Thymus (tissue), 11 donors: ENCODE measurements around the gene DGKD. TPM values are rescaled to one million over a fixed set of nuclear protein-coding genes. Genes with fewer than 3 reads are reported as not detected.
A peak's percentile ranks its signal among the peaks of the same experiment; 100 is the strongest.

ENCODE experiments used
- DNase-seq, 9 donors: peaks; one replicate each; pipeline ENCODE4 v3.0.0-alpha.2; 2013; ENCODE audit warnings: low spot score in 9 of 9, low read depth in 6 of 9, missing footprints in 1 of 9
- H3K27ac ChIP-seq, 2 donors: one replicate each; pipeline ENCODE4 v1.5.1; 2013; ENCODE audit warnings: control low read depth in 1 of 2, low read depth in 1 of 2, low read length in 1 of 2, mild to moderate bottlenecking in 1 of 2, moderate library complexity in 1 of 2
- H3K27me3 ChIP-seq, 2 donors: one replicate each; pipeline ENCODE4 v1.5.1; 2013; ENCODE audit warnings: low read length in 1 of 2; ENCODE audit not compliant: control insufficient read depth in 2 of 2, insufficient read depth in 1 of 2
- H3K36me3 ChIP-seq, 2 donors: one replicate each; pipeline ENCODE4 v1.5.1; 2013; ENCODE audit warnings: low read length in 1 of 2, mild to moderate bottlenecking in 1 of 2, moderate library complexity in 1 of 2; ENCODE audit not compliant: control insufficient read depth in 2 of 2, insufficient read depth in 2 of 2
- H3K4me1 ChIP-seq, 2 donors: one replicate each; pipeline ENCODE4 v1.5.1; 2013; ENCODE audit warnings: low read length in 2 of 2; ENCODE audit not compliant: control insufficient read depth in 2 of 2, insufficient read depth in 2 of 2
- H3K4me3 ChIP-seq, 2 donors: one replicate each; pipeline ENCODE4 v1.5.1; 2013; ENCODE audit warnings: low read length in 2 of 2, control low read depth in 1 of 2, mild to moderate bottlenecking in 1 of 2
- H3K9me3 ChIP-seq, 2 donors: one replicate each; pipeline ENCODE4 v1.5.1; 2013; ENCODE audit warnings: low read length in 1 of 2, mild to moderate bottlenecking in 1 of 2; ENCODE audit not compliant: control insufficient read depth in 2 of 2, insufficient read depth in 1 of 2
- WGBS: extraction: QIAGEN DNeasy Blood & Tissue Kit; methylation state at CpG from one replicate; pipeline ENCODE4 v1.1.7; 2013; 5-methylcytosine and 5-hydroxymethylcytosine counted together
- polyA plus RNA-seq: library from polyadenylated mRNA; stranded (reverse); fragments of 200-250 nt; gene quantifications from one replicate; pipeline ENCODE4 v1.2.3, GENCODE V29; 2013
- total RNA-seq: library from RNA; stranded (reverse); fragments of 120-200 nt; gene quantifications from one replicate; pipeline ENCODE4 v1.2.4, GENCODE V29; 2013
- donor health status: healthy.

Gene DGKD
- total and polyA plus RNA-seq, 2 donors: 8.0 to 23.5 TPM

GRCh38 chr2:233408366-233409285 lies 54.3 kb downstream of the DGKD start:
- H3K4me3 ChIP-seq: no peak overlapping the region
- 64% methylated on average over 9 of the region's 9 CpGs for WGBS
- no peaks in the 10 kb centered on the region for H3K9me3 ChIP-seq
- H3K27me3 ChIP-seq: no peaks in the 10 kb centered on the region
- DNase-seq: peak in 4 of 9 donors; percentile 48 to 77 (median 57)
- H3K27ac ChIP-seq: peak overlapping the region in 1 of 2 donors; percentile 73
- no peaks in the 10 kb centered on the region for H3K36me3 ChIP-seq
- peaks cover 22 to 23% of the 10 kb centered on the region in 2 donors for H3K4me1 ChIP-seq

- Histone ChIP-seq H3K4me3 (no peak overlapping the region), H3K27me3 (no peaks in the 10 kb centered on the region), H3K36me3 (no peaks in the 10 kb centered on the region), H3K4me1 (peaks cover 21 to 23% of the 10 kb centered on the region in 2 donors), H3K9me3 (no peaks in the 10 kb centered on the region), H3K27ac (peak overlapping the region in 1 of 2 donors; percentile 73)
- WGBS: 12% methylated on average over 6 of the region's 6 CpGs
- DNase-seq: peak in 1 of 9 donors; percentile 47
Measured at GRCh38 chr2:233409286-233409991, 55.1 kb downstream of the DGKD start.

DNA sequence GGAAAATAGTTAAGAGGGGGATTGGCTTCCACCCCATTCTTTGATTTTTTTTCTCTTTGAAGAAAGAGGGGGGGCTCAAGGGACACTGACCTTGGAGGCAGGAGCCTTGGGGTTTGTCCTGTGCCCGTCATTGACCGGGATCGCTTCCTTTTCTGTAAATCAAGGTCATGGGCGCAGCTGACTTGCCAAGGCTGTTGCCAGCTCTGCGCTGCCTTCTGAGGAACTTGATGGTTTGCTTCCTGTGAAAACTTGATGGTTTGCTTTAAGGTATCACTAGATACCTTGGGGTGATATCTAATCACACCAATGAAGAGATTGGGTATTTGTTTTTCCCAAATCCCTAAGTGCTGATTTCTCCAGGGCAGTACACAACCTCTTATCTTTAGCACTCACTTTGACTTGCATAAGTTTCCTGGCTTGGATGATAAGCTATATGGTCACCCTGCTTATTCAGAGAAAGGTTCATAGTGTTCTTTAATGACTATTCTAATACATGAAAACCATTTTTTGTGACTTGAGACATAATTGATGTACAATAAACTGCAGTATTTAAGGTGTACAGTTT lies 56.0 kb downstream of the DGKD start:
- DNase-seq: no peak
- peaks cover 19 to 23% of the 10 kb centered on the region in 2 donors for H3K4me1 ChIP-seq
- no peaks in the 10 kb centered on the region for H3K36me3 ChIP-seq
- H3K27ac ChIP-seq: no peak overlapping the region
- 96% methylated on average over 5 of the region's 5 CpGs for WGBS
- H3K27me3 ChIP-seq: no peaks in the 10 kb centered on the region
- no peak overlapping the region for H3K4me3 ChIP-seq
- H3K9me3 ChIP-seq: no peaks in the 10 kb centered on the region

GRCh38 chr2:233411162-233411561 lies 56.9 kb downstream of the DGKD start:
- peaks cover 19 to 23% of the 10 kb centered on the region in 2 donors for H3K4me1 ChIP-seq
- no peaks in the 10 kb centered on the region for H3K9me3 ChIP-seq
- no peak overlapping the region for H3K27ac ChIP-seq
- 96% methylated on average over 1 of the region's 1 CpG for WGBS
- no peak for DNase-seq
- no peaks in the 10 kb centered on the region for H3K27me3 ChIP-seq
- H3K4me3 ChIP-seq: no peak overlapping the region
- no peaks in the 10 kb centered on the region for H3K36me3 ChIP-seq

DNA sequence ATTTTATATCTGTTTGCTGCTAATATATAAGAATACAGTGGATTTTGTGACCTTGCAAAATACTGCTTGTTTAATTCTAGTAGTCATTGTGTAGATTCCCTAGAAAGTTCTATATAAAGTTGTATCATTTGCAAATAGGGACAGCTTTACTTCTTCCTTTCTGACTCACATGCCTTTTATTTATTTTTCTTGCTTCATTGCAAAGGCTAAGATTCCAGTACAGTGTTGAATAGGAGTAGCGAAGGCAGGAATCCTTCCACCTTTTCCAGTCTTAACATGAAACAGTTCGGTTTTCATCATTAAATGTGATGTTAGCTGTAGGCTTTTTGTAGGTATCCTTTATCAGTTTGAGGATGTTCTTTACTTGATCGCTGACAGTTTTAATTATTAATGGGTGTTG lies 58.1 kb downstream of the DGKD start:
- no peaks in the 10 kb centered on the region for H3K27me3 ChIP-seq
- no peak overlapping the region for H3K27ac ChIP-seq
- no peaks in the 10 kb centered on the region for H3K9me3 ChIP-seq
- H3K4me3 ChIP-seq: no peak overlapping the region
- DNase-seq: no peak
- peaks cover 19 to 23% of the 10 kb centered on the region in 2 donors for H3K4me1 ChIP-seq
- 96% methylated on average over 3 of the region's 3 CpGs for WGBS
- peaks cover 0 to 2% of the 10 kb centered on the region in 2 donors for H3K36me3 ChIP-seq

DNA sequence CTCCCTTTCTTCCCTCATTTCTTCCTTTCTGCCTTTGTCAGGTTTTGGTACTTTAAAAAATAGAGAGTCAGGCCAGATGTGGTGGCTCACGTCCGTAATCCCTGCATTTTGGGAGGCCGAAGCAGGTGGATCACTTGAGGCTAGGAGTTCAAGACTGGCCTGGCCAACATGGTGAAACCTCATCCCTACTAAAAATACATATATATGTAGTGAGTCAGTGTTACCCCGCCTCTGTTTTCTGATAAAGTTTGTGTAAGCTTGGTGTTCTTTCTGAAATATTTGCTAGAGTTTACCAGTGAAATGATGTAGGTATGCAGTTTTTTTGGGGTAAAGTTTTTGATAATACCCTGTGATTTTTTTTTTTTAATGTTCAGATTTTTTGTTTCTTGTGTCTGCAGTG lies 58.8 kb downstream of the DGKD start:
- Histone ChIP-seq H3K27me3 (no peaks in the 10 kb centered on the region), H3K36me3 (peaks cover 0 to 2% of the 10 kb centered on the region in 2 donors), H3K27ac (no peak overlapping the region), H3K9me3 (no peaks in the 10 kb centered on the region), H3K4me3 (no peak overlapping the region), H3K4me1 (peaks cover 19 to 26% of the 10 kb centered on the region in 2 donors)
- WGBS: 99% methylated on average over 4 of the region's 4 CpGs
- DNase-seq: no peak

DNA sequence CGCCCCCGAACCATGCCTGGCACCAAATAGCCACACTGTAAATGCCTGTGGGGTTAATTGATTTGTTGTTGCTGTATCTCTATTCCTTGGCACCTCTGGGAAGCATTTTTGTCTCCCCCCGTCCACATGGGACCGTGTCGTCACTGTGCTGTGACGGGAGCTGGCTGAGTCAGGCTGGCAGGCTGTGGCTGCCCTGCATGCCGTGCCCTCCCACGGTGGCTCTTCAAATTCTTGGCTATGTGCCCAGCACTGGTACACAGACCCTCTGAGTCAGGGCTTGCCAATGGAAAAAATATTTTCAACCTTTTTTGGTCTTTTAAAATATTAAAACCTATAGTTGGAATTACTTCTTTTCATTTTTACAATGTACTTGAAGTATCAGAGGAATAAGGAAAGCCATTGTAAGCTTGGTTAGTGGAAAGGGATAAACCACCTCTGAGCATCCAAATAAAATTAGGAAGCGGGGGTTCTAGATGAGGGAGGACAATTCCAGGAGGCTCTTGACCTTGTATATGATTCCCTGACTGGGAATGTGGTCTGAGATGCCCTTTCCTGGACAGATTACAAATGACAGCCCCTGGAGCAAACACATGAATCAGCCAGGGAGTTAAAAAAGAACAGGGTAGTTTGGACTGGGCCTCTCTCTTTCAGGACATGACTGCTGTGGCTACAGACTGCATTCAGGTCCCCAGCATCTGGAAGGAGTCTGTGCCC lies 59.4 kb downstream of the DGKD start:
- Histone ChIP-seq H3K27ac (no peak overlapping the region), H3K36me3 (peaks cover 0 to 2% of the 10 kb centered on the region in 2 donors), H3K9me3 (no peaks in the 10 kb centered on the region), H3K4me1 (peaks cover 21 to 26% of the 10 kb centered on the region in 2 donors), H3K4me3 (no peak overlapping the region), H3K27me3 (no peaks in the 10 kb centered on the region)
- 73% methylated on average over 9 of the region's 9 CpGs for WGBS
- DNase-seq: no peak

- no peak for DNase-seq
- WGBS: 94% methylated on average over 4 of the region's 4 CpGs
- Histone ChIP-seq H3K9me3 (no peaks in the 10 kb centered on the region), H3K27ac (no peak overlapping the region), H3K27me3 (no peaks in the 10 kb centered on the region), H3K4me3 (no peak overlapping the region), H3K36me3 (peaks cover 0 to 2% of the 10 kb centered on the region in 2 donors), H3K4me1 (peaks cover 23 to 28% of the 10 kb centered on the region in 2 donors)
Measured at GRCh38 chr2:233414273-233414654, 60.0 kb downstream of the DGKD start.
